Stimulated activated CD4-positive, alpha-beta T cell treated with anti-CD3 and anti-CD28 coated beads, TNF-alpha, amount 100 ng/mL, for 4 hours (primary cell): ENCODE measurements around the gene MAMLD1.

Experiments
- DNase-seq, 3 experiments: peaks; one replicate each; pipeline ENCODE4 v3.0.0-alpha.2; 2020; ENCODE audit warnings: low read depth in 3 of 3

MAMLD1 gene

GRCh38 chrX:150502091-150502490, 139.0 kb downstream of the MAMLD1 start:
- no peak for DNase-seq

GRCh38 chrX:150502979-150503897, 140.1 kb downstream of the MAMLD1 start:
- DNase-seq = no peak

- DNase-seq = no peak
Observed at GRCh38 chrX:150503898-150504219, 140.7 kb downstream of the MAMLD1 start.

- DNase-seq = no peak
Observed at GRCh38 chrX:150504397-150505182, 141.5 kb downstream of the MAMLD1 start.

DNA sequence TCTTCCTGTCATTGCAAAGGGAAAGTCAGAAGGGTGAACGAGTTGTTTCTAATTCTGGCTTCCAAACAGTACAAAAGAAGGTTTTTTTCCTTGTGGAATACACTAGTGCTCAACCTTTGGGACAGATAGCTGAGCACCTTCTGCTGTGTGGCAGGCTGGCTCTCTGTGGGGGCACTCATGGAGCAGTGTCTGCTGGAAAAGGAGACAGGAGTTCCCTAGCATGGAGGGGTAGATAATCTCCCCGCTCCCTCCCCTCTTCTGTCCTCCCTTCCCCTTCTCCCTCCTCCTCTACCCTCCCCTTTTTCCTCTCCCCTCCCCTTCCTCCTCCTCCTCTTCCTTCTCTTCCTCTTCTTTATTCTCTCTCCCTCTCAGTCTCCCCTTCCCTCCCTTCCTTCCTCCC, 142.9 kb downstream of the MAMLD1 start:
- no peak for DNase-seq

DNA sequence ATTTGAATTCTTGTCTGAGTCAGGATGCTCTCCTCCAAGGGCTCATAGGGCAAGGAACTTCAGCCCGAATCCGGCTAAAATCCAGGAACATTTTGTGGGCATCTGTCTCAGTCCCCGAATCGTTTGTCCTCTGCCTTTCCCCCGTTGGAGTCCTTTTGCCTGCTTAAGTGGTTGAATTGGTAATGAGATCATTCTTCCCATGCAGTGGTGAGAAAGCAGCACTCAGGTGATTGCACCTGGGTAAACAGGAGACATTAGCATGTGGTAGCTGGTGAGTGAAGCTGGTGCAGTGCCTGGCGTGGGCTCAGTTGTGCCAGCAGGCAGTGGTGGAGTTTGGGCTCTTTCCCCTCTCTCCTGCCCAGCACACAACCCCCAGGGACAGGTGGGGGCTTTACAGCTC, 143.4 kb downstream of the MAMLD1 start:
- DNase-seq = no peak

GRCh38 chrX:150507251-150507856, 144.2 kb downstream of the MAMLD1 start:
- no peak for DNase-seq

GRCh38 chrX:150508018-150508417, 144.9 kb downstream of the MAMLD1 start:
- DNase-seq = no peak

GRCh38 chrX:150508451-150509367, 145.6 kb downstream of the MAMLD1 start:
- no peak for DNase-seq

GRCh38 chrX:150509703-150510102, 146.6 kb downstream of the MAMLD1 start:
- no peak for DNase-seq

DNA sequence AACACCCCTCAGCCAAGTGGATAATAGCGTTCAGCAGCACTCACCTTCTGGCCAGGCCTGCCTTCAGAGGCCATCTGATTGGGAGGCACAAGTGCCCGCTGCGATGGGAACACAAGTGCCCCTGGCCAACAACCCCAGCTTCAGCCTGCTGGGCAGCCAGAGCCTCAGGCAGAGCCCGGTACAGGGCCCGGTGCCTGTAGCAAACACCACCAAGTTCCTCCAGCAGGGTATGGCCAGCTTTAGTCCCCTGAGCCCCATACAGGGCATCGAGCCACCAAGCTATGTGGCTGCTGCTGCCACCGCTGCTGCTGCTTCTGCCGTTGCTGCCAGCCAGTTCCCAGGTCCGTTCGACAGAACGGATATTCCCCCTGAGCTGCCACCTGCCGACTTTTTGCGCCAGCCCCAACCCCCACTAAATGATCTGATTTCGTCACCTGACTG, 149.4 kb downstream of the MAMLD1 start:
- DNase-seq = no peak

DNA sequence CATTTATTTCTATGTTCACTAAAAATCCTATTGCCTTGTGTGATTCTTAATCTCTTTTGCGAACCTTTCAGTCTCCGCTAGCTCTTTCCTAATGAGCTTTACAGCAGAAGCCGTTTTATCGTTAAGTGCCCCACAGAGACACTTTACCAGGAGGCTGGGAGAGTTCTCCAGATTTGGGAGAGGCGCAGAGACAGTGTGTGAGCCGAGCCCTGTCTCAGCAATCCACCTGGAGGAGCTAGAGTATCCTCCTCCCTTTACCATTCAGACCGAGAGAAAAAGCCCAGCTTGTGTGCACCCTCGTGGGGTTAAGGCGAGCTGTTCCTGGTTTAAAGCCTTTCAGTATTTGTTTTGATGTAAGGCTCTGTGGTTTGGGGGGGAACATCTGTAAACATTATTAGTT, 150.4 kb downstream of the MAMLD1 start:
- no peak for DNase-seq

DNA sequence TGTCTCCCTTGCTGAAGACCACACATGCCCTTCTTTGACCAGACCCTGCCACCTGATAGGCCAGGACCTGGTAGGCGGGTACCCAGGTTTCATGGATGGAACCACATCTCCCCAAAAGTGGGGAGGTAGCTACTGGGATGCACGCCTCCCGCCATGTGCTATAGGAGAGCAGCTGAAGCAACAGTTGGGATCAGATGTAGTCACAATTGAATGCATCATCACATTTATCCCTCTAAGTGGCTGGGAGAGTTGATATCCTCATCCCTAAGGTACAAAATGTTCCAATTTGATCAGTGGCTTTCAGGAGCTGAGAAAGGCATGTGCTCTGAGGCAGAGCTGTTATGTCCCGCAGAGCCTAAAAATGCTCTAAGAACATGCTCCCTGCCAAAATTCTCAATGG, 151.3 kb downstream of the MAMLD1 start:
- DNase-seq = no peak

- DNase-seq = no peak
Observed at GRCh38 chrX:150515801-150516200, 152.7 kb downstream of the MAMLD1 start.

DNA sequence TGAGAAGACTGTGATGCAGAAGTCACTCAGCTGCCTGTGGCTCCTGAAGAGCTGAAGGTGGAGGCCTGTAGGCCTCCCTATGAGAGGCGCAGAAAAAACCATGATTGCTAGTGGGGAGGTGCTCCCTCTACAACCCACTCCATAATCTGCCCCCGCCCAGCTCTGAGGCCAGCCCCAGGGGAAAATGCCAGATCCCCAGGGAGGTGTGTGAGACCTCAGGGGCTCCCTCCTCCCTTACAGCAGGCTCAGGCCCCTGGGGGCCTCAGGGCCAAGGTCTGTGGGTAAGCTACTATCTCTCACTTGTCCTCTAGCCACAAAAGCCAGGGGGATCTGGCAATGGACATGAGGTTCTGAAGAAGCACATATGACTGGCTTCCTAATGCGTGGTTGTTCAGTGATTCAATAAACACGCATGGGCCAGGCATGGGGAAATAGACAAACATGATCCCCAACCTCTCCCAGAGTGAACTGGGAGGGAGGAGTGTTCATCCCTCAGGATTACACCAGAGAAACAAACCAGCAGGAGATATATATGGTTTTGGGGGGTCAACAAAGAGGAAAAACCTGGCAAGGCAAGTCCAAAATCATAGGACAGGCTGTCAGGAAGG, 154.3 kb downstream of the MAMLD1 start:
- no peak for DNase-seq

GRCh38 chrX:150522494-150522893, 159.4 kb downstream of the MAMLD1 start:
- no peak for DNase-seq

GRCh38 chrX:150525061-150525919, 162.2 kb downstream of the MAMLD1 start:
- no peak for DNase-seq

DNA sequence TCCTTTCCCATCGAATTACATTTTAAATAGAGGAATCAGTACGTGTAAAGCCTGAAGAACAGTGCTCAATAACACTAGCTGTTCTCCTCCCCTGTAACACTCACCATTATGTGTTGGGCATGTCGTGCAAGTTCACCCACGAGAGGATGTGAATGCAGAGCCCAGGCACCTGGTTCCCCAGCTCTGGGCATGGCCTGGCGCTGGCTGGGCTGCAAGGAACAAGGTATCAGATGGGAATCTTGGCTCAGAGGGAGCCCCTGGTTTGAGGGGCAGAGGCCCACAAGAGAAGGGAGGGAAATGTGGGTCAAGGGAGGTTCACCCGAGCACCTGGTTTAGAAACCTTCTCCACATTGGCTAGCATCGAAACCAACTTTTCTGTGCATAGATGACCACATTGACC, 163.6 kb downstream of the MAMLD1 start:
- no peak for DNase-seq

- DNase-seq = no peak
Observed at GRCh38 chrX:150527108-150527507, 164.0 kb downstream of the MAMLD1 start.

DNA sequence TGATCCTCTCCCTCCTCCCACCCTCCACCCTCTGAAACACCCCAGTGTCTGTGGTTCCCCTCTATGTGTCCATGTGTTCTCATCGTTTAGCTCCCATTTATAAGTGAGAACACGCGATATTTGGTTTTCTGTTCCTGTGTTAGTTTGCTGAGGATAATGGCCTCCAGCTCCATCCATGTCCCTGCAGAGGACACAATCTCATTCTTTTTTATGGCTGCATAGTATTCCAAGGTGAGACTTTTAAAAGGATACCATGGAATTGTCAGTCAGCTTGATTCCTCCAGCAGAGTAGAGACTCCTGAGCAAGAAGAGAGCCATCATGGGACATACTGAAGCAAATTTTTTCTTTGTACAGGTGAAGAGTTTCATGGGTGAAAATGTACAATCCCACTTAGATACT, 166.5 kb downstream of the MAMLD1 start:
- DNase-seq = no peak
